Measurements from ENCODE around the gene B3GALNT1.
"Not testable (repeated sequence)": the region's sequence is repeated elsewhere in the genome, so short reads cannot be mapped to it uniquely, and the experiment has no call there.

Gene B3GALNT1

GRCh38 chr3:161073181-161073580 is 32.0 kb downstream of the B3GALNT1 start:
- no peak for DNase-seq

DNA sequence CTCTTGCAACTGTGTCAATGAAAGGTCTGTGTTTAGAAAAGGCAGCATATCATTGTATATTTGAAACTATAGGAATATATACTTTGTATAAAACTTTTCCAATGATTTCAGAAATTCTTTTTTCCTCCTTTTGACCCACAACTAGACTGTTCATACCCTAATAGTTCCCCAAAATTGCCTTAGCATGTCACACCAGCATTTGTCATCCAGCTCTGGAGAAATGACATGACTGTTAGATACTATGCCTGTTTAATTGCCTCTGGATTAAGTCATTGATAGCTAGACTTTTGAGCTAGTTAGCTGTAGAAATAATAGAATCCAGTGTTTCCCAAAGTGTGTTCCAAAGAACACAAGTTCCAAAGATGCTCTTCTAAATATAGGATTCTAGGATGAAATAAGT is 32.4 kb downstream of the B3GALNT1 start:
- DNase-seq = no peak

DNA sequence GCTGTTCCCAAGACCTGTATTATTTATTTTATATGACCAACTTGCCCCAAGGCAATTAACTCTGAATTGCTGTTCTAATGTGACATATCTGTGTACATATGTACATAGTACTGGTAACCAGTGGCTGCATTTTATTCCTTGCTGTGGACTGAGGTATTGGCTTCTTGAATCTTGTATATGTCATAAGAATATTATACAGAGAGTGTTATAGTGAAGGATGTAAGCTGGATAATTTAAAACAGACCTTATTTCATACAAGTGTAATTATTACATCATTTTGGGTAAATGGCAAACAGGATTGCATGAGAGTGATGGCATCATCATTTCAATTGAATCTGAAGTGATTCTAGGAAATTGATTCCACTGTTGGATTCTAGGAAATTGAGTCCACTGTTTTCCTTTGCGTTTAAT is 32.9 kb downstream of the B3GALNT1 start:
- no peak for DNase-seq

DNA sequence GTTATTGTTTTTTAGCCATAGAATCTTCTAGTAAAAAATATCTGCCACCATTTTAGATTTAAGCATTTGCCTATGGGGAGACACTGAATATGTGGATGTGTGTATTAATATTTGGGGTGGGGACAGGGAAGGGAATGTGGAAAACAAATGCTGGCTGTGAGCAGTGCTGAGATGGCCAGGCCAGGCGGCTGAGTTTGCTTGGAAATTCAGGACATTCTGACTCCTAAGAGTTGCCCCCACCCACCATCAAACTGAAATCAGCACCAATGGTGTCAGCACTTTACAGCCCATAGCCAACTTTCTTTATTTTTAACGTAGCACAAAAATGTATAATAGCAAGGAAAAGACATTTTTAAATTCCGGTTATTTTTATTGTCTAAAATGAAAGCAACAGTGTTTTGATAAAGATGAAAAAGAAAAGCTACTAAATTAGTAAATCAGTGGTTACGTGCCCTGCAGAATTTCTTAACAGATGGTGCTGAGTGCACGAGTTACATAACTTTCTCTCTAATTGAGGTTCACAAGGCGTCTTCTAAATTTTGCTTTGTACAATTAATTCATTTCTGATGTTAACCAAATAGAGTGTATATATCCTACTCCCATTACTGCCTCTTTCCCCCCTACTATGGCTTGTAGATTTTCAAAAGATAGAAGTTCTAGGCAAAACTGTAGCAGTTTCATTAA is 34.0 kb downstream of the B3GALNT1 start:
- no peak for DNase-seq

- no peak for DNase-seq
Observed at GRCh38 chr3:161070252-161070930, 34.8 kb downstream of the B3GALNT1 start.

- DNase-seq = peak in 1 of 2 donors; percentile 46
Observed at GRCh38 chr3:161069511-161070251, 35.5 kb downstream of the B3GALNT1 start.

DNA sequence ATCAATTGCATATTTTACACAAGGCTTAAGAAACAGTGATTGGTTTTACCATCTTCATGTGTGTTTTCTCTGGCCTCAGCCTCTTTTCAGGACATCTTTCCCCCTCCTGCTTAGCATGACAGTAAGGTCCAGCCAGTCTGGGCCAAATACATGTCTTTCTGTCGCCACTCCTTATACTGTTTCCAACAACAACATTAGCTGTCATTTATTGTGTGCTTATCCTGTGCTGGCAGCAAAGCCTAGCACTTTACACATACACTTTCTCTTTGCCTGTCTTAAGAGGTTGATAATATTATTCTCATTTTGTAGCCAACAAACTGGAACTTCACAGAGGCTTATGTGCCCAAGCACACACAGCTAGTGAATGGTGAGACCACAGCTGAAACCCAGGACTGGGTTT is 37.8 kb downstream of the B3GALNT1 start:
- DNase-seq = no peak

GRCh38 chr3:161066930-161067329 is 38.2 kb downstream of the B3GALNT1 start:
- no peak for DNase-seq

DNA sequence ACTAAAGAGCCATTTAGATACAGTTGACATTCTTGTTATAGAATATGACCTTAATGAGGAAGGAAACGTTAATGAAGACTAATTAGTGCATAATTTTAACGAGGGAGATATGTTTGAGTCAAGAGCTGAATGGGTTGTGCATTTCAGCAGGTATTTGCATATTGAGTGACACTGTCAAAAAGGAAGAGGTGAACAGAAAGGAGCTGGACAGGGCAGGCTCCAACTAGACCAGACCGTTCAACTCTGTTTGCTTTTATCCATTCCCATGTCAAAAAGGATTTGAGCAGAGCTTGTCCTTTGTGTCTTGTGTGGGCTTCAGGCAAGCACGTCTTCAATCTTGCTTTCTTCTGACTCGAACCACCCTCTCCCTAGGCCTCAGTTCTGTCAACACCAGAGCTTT is 40.7 kb downstream of the B3GALNT1 start:
- no peak for DNase-seq

- no peak for DNase-seq
Observed at GRCh38 chr3:161054860-161055604, 50.1 kb downstream of the B3GALNT1 start.

GRCh38 chr3:161051856-161052255 is 53.3 kb downstream of the B3GALNT1 start:
- DNase-seq = no peak

- DNase-seq = no peak
Observed at GRCh38 chr3:161050935-161051334, 54.2 kb downstream of the B3GALNT1 start.

GRCh38 chr3:161049683-161050248 is 55.4 kb downstream of the B3GALNT1 start:
- DNase-seq = no peak

DNA sequence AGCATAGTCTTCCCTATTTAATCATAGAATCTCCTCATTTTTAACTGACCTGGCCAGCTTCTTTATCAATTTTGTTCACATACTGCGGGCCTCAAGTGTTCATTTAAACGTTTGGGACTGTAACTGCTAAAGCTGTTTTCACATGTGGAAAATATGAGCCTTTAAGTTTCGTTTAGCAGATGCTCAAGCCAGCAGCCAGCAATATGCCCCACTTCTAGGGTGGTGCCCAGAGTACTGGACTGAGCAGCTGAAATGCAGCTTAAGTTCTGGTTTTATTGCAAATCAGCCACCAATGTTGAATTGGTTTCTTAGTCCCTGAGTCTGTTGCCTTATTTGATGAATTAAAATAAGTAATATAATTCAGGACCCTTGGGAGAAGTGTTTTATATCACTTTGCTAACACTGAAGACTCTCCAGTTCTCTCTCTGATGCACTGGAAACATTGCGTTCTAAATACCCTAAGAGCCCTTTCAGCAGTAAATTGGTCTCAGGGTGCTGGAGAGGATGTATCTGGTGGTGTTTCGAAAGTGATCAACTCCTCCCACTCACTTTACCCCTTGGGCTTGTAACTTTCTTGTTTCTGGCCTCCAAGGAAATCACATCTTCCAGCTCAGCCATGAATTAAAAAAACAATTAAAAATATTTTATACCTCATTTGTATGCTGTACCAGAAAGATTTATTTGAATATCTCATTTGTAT is 61.7 kb downstream of the B3GALNT1 start:
- DNase-seq = no peak

DNA sequence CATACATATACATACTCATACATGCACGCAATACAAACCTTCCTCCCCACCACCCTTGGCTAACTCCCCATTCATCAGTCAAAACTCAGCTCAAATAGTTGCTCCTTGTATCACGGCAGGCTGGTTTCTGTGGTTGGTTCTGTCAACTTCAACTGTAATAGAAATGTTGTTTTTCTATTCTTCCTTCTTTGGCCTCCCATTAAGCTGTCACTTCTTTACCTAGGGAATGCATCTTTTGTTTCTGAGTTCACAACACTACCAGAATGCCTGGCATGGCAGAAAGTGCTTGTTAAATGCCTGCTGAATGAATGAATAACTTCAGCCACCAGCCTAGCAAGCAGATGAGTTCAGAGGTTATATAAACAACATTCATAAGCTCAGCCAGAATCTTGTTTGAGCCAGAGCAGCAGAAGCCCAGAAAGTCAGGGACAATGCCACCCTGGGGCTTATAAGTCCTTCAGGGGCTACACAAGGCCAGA is 63.1 kb downstream of the B3GALNT1 start:
- DNase-seq = no peak

DNA sequence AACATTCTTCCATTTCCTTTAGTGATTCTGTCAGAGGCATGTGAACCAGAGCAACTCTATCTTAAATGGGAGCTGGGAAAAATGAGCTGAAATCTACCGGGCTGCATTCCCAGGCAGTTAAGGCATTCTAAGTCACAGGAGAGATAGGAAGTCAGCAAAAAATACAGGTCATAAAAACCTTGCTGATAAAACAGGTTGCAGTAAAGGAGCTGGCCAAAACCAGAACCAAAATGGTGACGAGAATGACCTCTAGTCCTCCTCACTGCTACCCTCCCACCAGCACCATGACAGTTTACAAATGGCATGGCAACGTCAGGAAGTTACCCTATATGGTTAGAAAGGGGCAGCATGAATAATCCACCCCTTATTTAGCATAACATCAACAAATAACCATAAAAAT is 66.4 kb downstream of the B3GALNT1 start:
- no peak for DNase-seq

DNA sequence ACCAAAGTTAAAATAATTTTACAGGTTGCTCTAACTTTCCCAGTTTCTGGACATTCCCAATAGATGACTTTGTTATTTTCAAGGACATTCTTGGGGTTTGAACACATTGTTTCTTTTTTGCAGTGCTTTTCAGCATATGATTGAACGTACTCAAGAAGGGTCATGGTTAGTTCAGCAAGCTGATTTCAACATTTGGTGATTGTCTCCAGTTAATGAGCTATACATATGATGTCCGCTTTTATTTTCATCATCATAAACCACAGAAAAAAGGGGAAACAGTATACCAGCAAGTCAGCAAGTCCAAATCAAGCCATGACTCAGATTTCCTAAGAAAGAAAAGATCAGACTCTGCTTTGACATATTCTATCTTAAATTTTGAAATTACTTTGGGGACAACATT is 69.4 kb downstream of the B3GALNT1 start:
- DNase-seq = no peak

DNA sequence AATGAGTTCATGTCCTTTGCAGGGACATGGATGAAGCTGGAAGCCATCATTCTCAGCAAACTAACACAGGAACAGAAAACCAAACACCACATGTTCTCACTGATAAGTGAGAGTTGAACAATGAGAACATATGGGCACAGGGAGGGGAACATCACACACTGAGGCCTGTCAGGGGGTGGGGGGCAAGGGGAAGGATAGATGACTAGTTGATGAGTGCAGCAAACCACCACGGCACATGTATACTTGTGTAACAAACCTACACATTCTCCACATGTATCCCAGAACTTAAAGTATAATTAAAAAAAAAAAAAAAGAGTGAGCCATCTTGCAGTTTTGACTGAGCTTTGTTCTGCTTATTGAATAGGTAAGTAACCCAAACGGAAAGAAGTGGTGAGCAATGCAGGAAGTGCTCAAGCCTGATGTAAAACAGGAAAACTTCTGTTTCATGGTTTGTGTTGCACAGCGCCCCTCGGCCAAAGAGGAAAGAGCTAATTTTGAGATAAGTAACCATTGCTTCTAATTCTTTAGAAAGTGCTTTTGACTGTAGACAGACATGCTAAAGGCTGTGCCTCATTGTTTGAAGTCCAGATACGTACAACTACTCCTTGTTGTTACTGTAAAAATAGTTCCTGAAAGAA is 70.1 kb downstream of the B3GALNT1 start:
- DNase-seq = not testable (repeated sequence)

Measured in hippocampal formation (tissue), 2 donors.